GM18951 (cell line): ENCODE measurements around the gene GRIA3.

Experiments used
- POLR2A ChIP-seq: IDR thresholded peaks from 4 replicates; pipeline ENCODE4 v1.6.1; 2011; ENCODE audit warnings: mild to moderate bottlenecking; ENCODE audit not compliant: insufficient read length, insufficient read depth; ENCODE audit errors: extremely low read depth
- in situ Hi-C: fragments of 300-500 bp; cut with MboI; formaldehyde crosslinking; loops from one replicate; pipeline ENCODE4 v1.12.0; 2022; ENCODE audit warnings: low sequenced_read_pairs, mixed read lengths, inconsistent platforms; ENCODE audit not compliant: unreplicated experiment

The GRIA3 gene

DNA sequence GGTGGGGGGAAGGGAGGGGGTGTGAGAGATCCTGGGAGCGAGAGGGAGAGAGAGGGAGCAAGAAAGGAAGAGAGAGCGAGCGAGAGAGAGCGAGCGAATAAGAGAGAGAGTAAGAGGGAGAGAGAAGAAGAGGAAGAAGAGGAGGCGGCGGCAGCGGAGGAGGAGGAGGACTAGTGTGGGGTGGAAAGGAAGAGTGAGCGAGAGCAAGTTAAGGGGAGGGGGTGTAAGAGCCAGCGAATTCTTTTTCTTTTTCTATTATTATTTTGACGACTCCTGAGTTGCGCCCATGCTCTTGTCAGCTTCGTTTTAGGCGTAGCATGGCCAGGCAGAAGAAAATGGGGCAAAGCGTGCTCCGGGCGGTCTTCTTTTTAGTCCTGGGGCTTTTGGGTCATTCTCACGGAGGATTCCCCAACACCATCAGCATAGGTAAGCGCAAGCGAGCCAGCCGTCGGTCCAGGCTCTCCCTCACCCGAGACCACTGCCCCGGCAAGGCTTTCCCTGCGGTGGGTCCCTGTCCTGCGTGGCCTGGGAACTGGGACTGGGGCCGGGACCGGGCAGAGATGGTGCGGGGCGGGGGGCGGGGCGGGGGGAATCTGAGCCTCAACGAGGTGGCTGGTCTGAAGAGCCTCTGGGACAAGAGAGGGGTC, at the start of gene GRIA3:
TSS of gene GRIA3 (plus strand) at position 60 of the 647 bp plus-strand sequence. CDS start at position 318, 258 bp downstream.
- no peak for TF ChIP-seq POLR2A
- in situ Hi-C loops: no loop called here

DNA sequence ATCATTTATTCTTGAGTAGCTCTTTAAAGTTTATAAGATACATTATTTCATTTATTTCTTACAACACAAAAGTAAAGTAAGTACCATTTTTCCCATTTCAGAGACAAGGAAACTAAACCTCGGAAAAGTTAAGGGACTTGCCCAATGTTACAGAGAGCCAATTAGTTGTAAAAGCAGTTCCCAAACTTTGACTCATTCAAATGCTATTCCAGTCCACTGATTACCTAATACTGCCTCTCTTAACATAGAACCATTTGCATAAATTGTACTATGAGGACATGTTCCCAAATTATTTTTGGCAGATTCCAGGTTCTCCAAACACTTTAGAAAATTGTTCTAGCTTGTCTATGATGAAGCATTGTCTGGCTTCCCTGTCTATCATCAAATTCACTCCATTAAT, 45.6 kb upstream of the GRIA3 start:
- in situ Hi-C loops: no loop called here
- no peak for TF ChIP-seq POLR2A

DNA sequence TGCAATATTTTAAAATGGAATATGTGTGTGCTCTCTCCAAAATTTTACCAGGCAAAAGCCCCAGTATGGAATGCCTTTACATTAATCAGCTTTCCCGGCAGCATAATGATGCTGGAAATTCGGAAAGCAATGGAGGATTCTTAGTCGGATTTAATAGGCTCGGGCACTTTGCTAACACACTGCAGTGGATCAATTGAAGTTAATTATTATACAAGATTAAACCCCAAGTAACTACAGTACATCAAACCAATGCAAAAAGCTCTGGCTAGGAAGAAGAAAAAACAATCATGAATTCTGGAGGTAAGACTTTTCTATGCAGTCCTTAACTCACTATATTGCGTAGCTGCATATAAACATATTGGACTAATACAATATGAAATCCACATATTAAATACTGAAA, 43.6 kb upstream of the GRIA3 start:
- no peak for TF ChIP-seq POLR2A

DNA sequence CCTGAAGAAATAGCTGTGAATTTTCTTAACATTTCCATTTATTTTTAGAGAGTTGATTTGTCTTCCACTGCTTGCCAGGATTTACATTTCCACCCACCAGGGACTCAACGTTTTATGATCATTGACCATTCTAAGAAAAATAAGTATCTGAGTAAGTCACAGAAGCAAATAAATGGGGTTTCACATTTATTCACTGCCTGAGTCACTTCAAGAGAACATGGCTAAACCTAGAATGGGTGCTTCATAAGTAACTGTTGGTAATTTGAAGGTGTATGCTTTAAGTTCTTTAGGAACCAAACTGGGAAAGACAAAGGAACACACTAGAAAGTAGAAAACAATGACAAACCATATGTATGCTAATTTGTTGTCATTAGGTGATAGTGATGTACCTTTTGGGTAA, 43.2 kb upstream of the GRIA3 start:
- in situ Hi-C loops: no loop called here
- no peak for TF ChIP-seq POLR2A

More for the DNA sequence above, 43.6 kb upstream of the GRIA3 start:
- in situ Hi-C loops: no loop called here

DNA sequence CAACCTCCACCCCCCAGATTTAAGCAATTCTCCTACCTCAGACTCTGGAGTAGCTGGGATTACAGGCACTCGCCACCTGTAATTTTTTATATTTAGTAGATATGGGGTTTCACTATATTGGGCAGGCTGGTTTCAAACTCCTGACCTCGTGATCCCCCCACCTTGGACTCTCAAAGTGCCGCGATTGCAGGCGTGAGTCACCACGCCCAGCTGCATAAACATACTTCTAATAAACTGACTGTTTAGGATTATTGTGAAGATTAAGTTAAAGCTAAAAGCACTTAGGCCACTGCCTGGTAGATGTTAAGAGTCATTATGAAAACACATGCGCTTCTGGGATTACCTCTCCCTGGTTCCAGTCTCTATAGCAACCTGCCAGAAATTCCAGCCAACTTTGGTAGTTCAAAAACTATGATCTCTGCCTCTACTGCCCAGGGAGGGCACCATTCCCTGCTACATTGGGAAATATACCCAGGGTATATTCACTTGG, 30.2 kb upstream of the GRIA3 start:
- no peak for TF ChIP-seq POLR2A
- in situ Hi-C loops: no loop called here

DNA sequence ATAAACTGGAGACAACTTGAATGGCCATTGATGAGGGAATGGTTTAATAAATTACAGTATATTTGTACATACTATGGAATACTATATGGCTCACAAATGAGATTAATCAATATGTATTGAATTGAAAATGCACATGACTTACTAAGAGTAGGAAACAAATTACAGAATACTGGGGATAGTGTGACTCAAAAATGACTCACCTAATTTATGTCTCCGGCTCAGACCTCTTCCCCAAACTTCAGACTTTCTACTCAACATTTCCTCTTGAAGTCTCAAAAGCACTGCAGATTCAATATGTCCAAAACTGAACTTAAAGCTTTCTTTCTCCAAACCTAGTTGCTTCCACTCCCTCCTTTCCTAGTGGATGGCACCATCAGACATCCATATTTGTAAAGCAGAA, 28.8 kb upstream of the GRIA3 start:
- in situ Hi-C loops: no loop called here
- no peak for TF ChIP-seq POLR2A

DNA sequence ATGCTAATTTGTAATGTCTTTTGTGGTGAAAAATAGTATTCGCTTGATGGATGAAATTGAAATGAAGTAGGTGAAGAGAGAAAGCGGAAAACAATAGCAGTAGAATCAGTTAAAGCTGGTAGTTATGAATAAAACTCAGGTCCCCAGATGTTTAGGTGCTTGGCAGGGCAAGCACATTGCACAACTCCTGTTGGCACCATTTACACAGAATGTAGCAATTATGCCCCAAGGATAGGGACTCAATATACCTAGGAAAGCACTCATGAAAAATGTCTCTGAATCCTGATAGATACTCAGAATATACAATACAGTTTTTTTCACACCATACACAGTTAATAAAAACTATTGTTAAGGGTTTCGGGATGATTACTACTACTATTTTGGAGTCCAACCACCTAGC, 26.5 kb upstream of the GRIA3 start:
- in situ Hi-C loops: no loop called here
- TF ChIP-seq POLR2A: no peak

DNA sequence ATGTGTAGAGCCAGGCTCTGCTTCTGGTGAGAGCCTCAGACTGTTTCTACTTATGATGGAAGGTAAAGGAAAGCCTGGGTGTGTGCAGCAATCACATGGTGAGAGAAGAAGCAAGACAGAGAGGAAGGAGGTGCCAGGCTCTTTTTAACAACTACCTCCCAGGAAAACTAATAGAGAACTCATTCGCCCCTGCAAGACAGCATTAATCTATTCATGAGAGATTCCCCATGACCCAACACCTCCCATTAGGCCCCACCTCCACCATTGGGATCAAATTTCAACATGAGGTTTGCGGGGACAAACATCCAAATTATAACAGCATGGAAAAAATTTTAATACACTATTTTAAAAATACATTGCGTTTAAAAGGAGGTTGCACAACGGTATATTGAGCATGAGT, 24.7 kb upstream of the GRIA3 start:
- in situ Hi-C loops: no loop called here
- no peak for TF ChIP-seq POLR2A

DNA sequence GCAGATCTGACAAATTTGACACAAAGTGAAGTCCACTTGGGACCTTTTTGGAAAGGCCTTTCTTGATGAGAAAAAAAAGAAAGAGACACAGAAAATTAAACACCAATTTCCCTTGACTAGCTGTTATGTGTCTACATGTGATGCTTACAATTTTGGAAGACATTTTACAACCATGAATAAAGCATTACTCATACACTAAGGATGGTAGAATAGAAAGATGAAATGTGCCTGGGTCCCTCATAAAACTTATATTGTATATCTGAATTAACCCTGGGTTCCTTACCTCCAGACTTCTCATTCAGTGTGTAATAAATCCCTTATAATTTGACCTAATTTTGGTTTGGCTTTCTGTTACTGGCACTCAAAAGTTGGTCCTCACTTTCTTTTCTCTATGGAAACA, 16.5 kb upstream of the GRIA3 start:
- in situ Hi-C loops: no loop called here
- no peak for TF ChIP-seq POLR2A

DNA sequence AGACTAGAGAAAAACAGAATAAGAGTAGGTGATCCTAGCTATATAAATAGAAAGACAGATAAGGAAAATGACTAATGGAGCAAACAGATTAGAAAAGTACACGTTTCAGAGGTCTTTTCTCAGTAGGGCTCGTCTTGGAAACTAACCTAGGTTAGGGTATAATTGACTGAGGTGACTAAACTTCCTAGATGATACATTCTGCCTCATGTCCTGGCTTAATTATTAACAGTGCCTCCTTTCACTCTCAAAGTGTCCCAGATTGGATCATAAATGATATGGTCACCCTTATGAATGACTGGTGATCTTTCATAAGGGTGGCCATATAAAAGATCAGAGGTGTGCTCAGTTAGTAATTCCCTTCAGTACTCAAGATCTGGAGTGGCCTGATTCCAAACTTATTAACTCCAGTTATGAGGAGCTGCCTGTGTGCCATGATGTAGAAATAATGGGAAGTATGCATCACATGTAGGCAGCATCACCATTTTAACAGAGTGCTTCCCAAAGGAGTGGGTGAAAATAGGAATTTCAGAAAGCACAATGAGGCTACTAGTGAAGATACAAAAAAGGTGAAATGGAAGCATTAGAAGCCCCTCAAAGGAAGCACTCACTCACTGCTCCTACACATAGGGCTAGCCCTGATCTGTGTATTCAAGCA, 14.7 kb upstream of the GRIA3 start:
- in situ Hi-C loops: no loop called here
- TF ChIP-seq POLR2A: no peak

DNA sequence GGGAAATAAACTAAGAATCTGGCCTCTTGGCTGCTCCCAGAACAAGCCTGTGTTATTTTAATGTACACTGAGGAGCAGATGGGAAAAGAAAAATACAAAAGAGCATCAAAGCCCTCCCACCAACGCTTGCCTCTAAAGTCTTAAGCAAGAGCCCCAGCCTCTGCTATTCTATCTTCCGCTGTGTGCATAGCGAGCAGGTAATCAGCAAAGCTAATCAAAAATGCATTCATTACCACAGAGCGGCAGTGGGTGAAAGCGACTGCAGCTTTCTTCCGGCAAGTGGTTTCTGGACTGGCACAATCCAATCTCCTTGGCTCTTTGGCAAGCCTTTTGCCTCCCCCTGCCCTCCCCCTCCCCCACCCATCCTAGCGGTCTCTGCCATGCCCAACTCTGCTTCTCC, 13.5 kb upstream of the GRIA3 start:
- no peak for TF ChIP-seq POLR2A
- in situ Hi-C loops: no loop called here

DNA sequence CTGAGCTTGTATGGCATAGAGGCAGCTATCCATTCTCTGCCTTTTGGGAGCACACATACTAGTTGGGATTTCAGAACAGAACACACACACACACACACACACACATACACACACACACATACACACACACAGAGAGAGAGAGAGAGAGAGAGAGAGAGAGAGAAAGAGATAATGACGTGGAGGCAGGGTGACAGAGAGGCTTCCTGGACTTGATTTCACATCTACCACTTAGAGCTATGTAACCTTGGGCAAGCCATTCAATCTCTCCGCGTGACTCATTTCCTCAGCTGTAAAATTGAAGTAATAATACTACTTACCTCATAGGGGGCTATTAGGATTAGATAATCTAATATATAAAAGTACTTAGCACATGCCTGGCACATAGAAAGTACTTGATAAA, 12.3 kb upstream of the GRIA3 start:
- TF ChIP-seq POLR2A: no peak
- in situ Hi-C loops: no loop called here

DNA sequence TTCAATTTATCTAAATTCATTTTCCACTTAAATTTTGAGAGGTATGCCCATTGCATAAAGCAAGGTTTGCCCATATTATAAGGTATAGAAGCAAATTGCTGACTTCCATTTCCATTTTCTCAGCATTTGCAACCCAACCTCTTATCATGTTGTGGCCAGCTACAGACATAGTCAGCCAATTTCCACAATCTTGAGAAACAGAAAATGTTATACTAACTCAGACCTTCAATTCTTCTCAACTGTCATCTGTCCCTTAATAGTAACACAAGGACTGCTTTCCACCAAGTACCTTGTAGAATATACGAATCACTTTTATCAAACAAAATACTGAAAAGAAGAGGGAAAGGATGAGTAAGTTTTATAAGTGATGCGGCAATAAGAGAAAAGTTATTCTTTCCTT, 11.2 kb upstream of the GRIA3 start:
- in situ Hi-C loops: no loop called here
- no peak for TF ChIP-seq POLR2A

DNA sequence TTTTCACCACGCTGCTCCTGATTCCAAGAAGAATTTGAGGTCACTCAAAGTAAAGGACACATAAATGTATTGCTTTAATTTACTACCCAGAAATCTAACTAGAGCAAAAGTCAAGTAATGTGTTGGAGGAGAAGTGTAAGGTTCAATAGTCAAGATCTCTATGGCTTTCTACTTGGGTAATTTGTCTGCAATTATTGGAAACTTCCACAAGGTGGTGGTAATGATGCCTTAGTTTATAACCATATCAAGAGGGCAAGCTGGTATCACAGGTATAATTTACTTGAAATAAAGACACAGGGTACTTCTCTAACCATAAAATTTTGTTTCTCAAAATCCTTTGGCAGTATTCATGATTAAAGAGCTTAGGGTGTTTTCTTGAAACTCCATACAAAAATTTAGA, 10.2 kb upstream of the GRIA3 start:
- no peak for TF ChIP-seq POLR2A
- in situ Hi-C loops: no loop called here
